GM12878 (cell line): ENCODE results near the gene CTCFL. TPM values are rescaled to one million over a fixed set of nuclear protein-coding genes. Genes with fewer than 3 reads are reported as not detected.

Experiments
- ATAC-seq: fragments of 200-7000 bp; cut with Tn5 transposase; 3 replicates; pipeline ENCODE4 v1.9.1; 2020; ENCODE audit warnings: mild to moderate bottlenecking, moderate library complexity
- BruUV-seq: library from RNA; stranded (reverse); fragments of 400-500 nt; replicated peaks from 2 replicates; lab custom pipeline; 2021; lab: Mats Ljungman, UMichigan
- CTCF ChIA-PET: fragments of 300-600 bp; sonication (Branson Sonifier 250); formaldehyde crosslinking; extraction: SDS; loops from one replicate; lab custom pipeline; 2021; ENCODE audit warnings: inconsistent platforms; lab: Yijun Ruan, JAX
- POLR2A ChIA-PET: fragments of 350-600 bp; formaldehyde crosslinking; extraction: SDS; loops from one replicate; lab custom pipeline; 2021; ENCODE audit warnings: inconsistent platforms; lab: Charles Lee
- RAD21 ChIA-PET: fragments of 300-600 bp; sonication (Branson Sonifier 250); formaldehyde crosslinking; loops from one replicate; lab custom pipeline; 2023; ENCODE audit warnings: antibody characterized with exemption; ENCODE audit not compliant: unreplicated experiment; lab: Charles Lee
- SMC1A ChIA-PET: fragments of 300-600 bp; sonication (Branson Sonifier 250); formaldehyde crosslinking; loops from one replicate; lab custom pipeline; 2023; ENCODE audit not compliant: unreplicated experiment, uncharacterized antibody; lab: Charles Lee
- DNase-seq: peaks from one replicate; pipeline ENCODE4 v3.0.0-alpha.2; 2011; ENCODE audit warnings: low read depth, low spot score
- FAIRE-seq: peaks from 3 replicates; lab custom pipeline; 2011; peaks lifted over from hg19 to GRCh38; lab: Jason Lieb, UNC
- H2AFZ ChIP-seq: 2 replicates; pipeline ENCODE4 v1.6.0; 2011; ENCODE audit warnings: low read depth, low read length, control low read depth; ENCODE audit not compliant: control insufficient read depth
- H3K27ac ChIP-seq: 2 replicates; pipeline ENCODE4 v1.5.1; 2011; ENCODE audit warnings: control low read depth; ENCODE audit not compliant: control insufficient read depth, insufficient read depth
- H3K27me3 ChIP-seq, 2 experiments: replicated peaks in 1 of 2; 2 replicates each; pipeline versions ENCODE4 v1.6.0 to v1.6.1; 2011; ENCODE audit warnings: low read length in 1 of 2; ENCODE audit not compliant: control insufficient read depth in 2 of 2, insufficient read depth in 2 of 2
- H3K36me3 ChIP-seq, 2 experiments: 2 replicates each; pipeline ENCODE4 v1.5.1; 2011; ENCODE audit warnings: low read length in 1 of 2; ENCODE audit not compliant: control insufficient read depth in 2 of 2, insufficient read depth in 2 of 2
- H3K4me1 ChIP-seq: 2 replicates; pipeline ENCODE4 v1.6.1; 2011; ENCODE audit warnings: mild to moderate bottlenecking, low read length, moderate library complexity, mixed read lengths; ENCODE audit not compliant: control insufficient read depth, insufficient read depth
- H3K4me2 ChIP-seq: 2 replicates; pipeline ENCODE4 v1.6.0; 2011; ENCODE audit warnings: control low read depth; ENCODE audit not compliant: control insufficient read depth, insufficient read depth
- H3K4me3 ChIP-seq: fragments of 200-600 bp; sonication (generic); 2 replicates; pipeline ENCODE4 v1.5.1; 2016
- H3K79me2 ChIP-seq: 2 replicates; pipeline ENCODE4 v1.6.0; 2011; ENCODE audit warnings: low read length; ENCODE audit not compliant: control insufficient read depth, insufficient read depth
- H3K9ac ChIP-seq: 2 replicates; pipeline ENCODE4 v1.8.0; 2011; ENCODE audit warnings: low read length, control low read depth, mixed read lengths; ENCODE audit not compliant: control insufficient read depth, insufficient read depth
- H3K9me3 ChIP-seq: replicated peaks from 3 replicates; pipeline ENCODE4 v1.5.1; 2011; ENCODE audit warnings: mild to moderate bottlenecking, low read length; ENCODE audit not compliant: control insufficient read depth, insufficient read depth
- H4K20me1 ChIP-seq: 2 replicates; pipeline ENCODE4 v1.6.0; 2011; ENCODE audit not compliant: control insufficient read depth, insufficient read depth
- BACH1 ChIP-seq: fragments of 450-650 bp; IDR thresholded peaks from 2 replicates; pipeline ENCODE4 v1.6.1; 2017; ENCODE audit warnings: mild to moderate bottlenecking, borderline replicate concordance
- BCL11A ChIP-seq: IDR thresholded peaks from 2 replicates; pipeline ENCODE4 v1.6.1; 2011; ENCODE audit warnings: low read depth, low read length
- EP300 ChIP-seq, 2 experiments: fragments of 150-350 bp in 1 of 2; IDR thresholded peaks; 2 replicates each; pipeline ENCODE4 v1.6.1; 2011 to 2012; ENCODE audit warnings: low read depth in 2 of 2, low read length in 2 of 2, borderline replicate concordance in 1 of 2, improper control_type of control experiment in 1 of 2, inconsistent platforms in 1 of 2; ENCODE audit not compliant: control insufficient read depth in 1 of 2
- IKZF2 ChIP-seq, 2 experiments: fragments of 450-650 bp; IDR thresholded peaks; 2 replicates each; pipeline ENCODE4 v1.6.1; 2017; ENCODE audit warnings: mild to moderate bottlenecking in 2 of 2, moderate library complexity in 2 of 2
- JUNB ChIP-seq: IDR thresholded peaks from 2 replicates; pipeline ENCODE4 v1.6.1; 2016; ENCODE audit warnings: antibody characterized with exemption, mild to moderate bottlenecking
- KDM1A ChIP-seq: fragments of 200-600 bp; sonication (generic); IDR thresholded peaks from 2 replicates; pipeline ENCODE4 v1.6.1; 2016; ENCODE audit warnings: borderline replicate concordance
- NFXL1 ChIP-seq: fragments of 450-650 bp; IDR thresholded peaks from 2 replicates; pipeline ENCODE4 v1.6.1; 2017; ENCODE audit warnings: antibody characterized with exemption, mild to moderate bottlenecking, borderline replicate concordance
- POLR2AphosphoS2 ChIP-seq: IDR thresholded peaks from 2 replicates; pipeline ENCODE4 v1.6.1; 2011; ENCODE audit warnings: low read depth, mild to moderate bottlenecking, low read length, improper control_type of control experiment, moderate library complexity
- POU2F2 ChIP-seq: IDR thresholded peaks from 3 replicates; pipeline ENCODE4 v1.6.1; 2011; ENCODE audit warnings: low read depth, mild to moderate bottlenecking, low read length, borderline replicate concordance
- SUPT20H ChIP-seq: IDR thresholded peaks from 2 replicates; pipeline ENCODE4 v1.6.1; 2011; ENCODE audit warnings: low read depth, mild to moderate bottlenecking, low read length, moderate library complexity, borderline replicate concordance; ENCODE audit not compliant: control insufficient read depth
- TBL1XR1 ChIP-seq: IDR thresholded peaks from 2 replicates; pipeline ENCODE4 v1.6.1; 2012; ENCODE audit warnings: low read depth, low read length, improper control_type of control experiment
- WGBS: methylation state at CpG from one replicate; pipeline ENCODE4 v1.1.6; 2016; ENCODE audit warnings: low lambda C conversion rate; ENCODE audit not compliant: insufficient replicate concordance, insufficient coverage; ENCODE audit errors: missing lambda C conversion rate; 5-methylcytosine and 5-hydroxymethylcytosine counted together
- in situ Hi-C: fragments of 300-500 bp; cut with MboI; formaldehyde crosslinking; loops from 9 replicates; pipeline ENCODE4 v1.14.3; 2018; ENCODE audit warnings: mixed read lengths
- intact Hi-C: fragments of 100-400 bp; cut with micrococcal nuclease; formaldehyde crosslinking; loops from one replicate; pipeline ENCODE4 v1.14.2; 2022; ENCODE audit not compliant: unreplicated experiment
- polyA plus RNA-seq, 11 experiments: library from polyadenylated mRNA; depleted of rRNA in 4 of 11; unstranded in 6 of 11; stranded (reverse) in 5 of 11; fragments of >200 nt; fragmentation: Nextera tagmentation in 4 of 11; fragmentation: Illumina TruSeq in 1 of 11; extraction: Ambion mirVana in 4 of 11; extraction: Trizol in 1 of 11; gene quantifications; 1 replicate in 1 of 11; 2 replicates in 10 of 11; pipeline versions ENCODE4 v1.2.1 to v1.2.3, GENCODE V29; 2011 to 2016; ENCODE audit warnings: inconsistent platforms in 2 of 11, missing spikeins in 2 of 11, low read depth in 1 of 11
- total RNA-seq, 4 experiments: library from RNA; depleted of rRNA in 3 of 4; stranded (reverse); fragments of >200 nt in 3 of 4; fragmentation: Illumina TruSeq in 1 of 4; extraction: Trizol in 1 of 4; gene quantifications; 2 replicates each; pipeline versions ENCODE4 v1.2.1 to v1.2.3, GENCODE V29; 2013 to 2021
- TF ChIP-seq, protein P1 (sequence below): fragments of 450-650 bp; conservative IDR thresholded peaks from 2 replicates; pipeline ENCODE4 v1.6.1; 2017; ENCODE audit warnings: mild to moderate bottlenecking, moderate library complexity
- TF ChIP-seq, protein P2 (sequence below): IDR thresholded peaks from 2 replicates; pipeline ENCODE4 v1.6.1; 2012; ENCODE audit warnings: mild to moderate bottlenecking, low read depth, low read length
- TF ChIP-seq, protein P3 (sequence below): fragments of 450-650 bp; IDR thresholded peaks from 2 replicates; pipeline ENCODE4 v1.6.1; 2016; ENCODE audit warnings: mild to moderate bottlenecking

Gene CTCFL
- total and polyA plus RNA-seq, 10 of the 15 experiments (the other 5 are each of a cell fraction or from before 2014, with no cell fraction given), result 0.06 to 0.20 (median 0.11) TPM; not detected in 4

DNA sequence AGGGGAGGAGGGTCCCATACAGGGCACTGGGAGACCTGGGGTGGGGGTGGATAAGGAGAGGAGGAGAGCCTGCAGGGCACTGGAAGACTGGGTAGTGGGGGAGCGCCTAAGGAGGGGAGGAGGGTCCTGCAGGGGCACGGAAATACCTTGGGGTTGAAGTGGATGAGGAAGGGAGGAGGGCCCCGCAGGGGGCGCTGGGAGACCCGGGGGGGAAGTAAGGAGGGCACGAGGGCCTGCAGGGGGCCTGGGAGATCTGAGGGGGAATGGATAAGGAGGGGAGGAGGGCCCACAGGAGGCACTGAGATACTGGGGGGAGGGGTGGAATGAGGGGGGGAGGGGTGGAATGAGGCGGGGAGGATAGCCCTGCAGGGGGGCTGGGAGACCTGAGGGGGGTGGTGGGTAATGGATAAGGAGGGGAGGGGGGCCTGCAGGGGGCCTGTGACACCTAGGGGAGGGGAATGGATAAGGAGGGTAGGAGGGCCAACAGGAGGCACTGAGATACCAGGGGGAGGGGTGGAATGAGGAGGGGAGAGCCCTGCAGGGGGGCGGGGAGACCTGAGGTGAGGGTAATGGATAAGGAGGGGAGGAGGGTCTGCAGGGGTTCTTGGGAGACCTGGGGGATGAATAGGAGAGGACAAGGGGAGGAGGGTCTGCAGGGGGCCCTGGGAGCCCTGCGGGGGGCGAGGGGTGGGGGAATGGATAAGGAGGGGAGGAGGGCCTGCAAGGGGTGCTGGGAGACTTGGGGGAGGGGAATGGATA is 567 bp upstream of the CTCFL start:
- POLR2A ChIA-PET, result no interaction called here
- no peak overlapping the region for H3K4me2 ChIP-seq
- H3K9me3 ChIP-seq, result no peaks in the 10 kb centered on the region; the same call in 2 of the 3 replicates
- H3K9ac ChIP-seq, result no peak overlapping the region
- intact Hi-C loops, result no loop called here
- DNase-seq, result no peak
- FAIRE-seq, result no peak
- H3K4me3 ChIP-seq, result no peak overlapping the region
- ATAC-seq, result no peak
- RAD21 ChIA-PET, result no interaction called here
- H4K20me1 ChIP-seq, result no peaks in the 10 kb centered on the region
- no peaks in the 10 kb centered on the region for H3K27me3 ChIP-seq
- SMC1A ChIA-PET, result no interaction called here
- peaks cover 3% of the 10 kb centered on the region; the same call in 1 of the 2 replicates for H3K4me1 ChIP-seq
- H2AFZ ChIP-seq, result no peak overlapping the region
- H3K36me3 ChIP-seq, result no peaks in the 10 kb centered on the region
- in situ Hi-C loops, result no loop called here
- BruUV-seq, result no TSS peak
- no CpG with 5 or more reads among the region's 10 CpGs for WGBS
- CTCF ChIA-PET, result no interaction called here
- H3K79me2 ChIP-seq, result no peaks in the 10 kb centered on the region
- no peak overlapping the region for H3K27ac ChIP-seq
- TF ChIP-seq, protein P1, sequence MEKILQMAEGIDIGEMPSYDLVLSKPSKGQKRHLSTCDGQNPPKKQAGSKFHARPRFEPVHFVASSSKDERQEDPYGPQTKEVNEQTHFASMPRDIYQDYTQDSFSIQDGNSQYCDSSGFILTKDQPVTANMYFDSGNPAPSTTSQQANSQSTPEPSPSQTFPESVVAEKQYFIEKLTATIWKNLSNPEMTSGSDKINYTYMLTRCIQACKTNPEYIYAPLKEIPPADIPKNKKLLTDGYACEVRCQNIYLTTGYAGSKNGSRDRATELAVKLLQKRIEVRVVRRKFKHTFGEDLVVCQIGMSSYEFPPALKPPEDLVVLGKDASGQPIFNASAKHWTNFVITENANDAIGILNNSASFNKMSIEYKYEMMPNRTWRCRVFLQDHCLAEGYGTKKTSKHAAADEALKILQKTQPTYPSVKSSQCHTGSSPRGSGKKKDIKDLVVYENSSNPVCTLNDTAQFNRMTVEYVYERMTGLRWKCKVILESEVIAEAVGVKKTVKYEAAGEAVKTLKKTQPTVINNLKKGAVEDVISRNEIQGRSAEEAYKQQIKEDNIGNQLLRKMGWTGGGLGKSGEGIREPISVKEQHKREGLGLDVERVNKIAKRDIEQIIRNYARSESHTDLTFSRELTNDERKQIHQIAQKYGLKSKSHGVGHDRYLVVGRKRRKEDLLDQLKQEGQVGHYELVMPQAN, result no peak
- TF ChIP-seq, protein P2, sequence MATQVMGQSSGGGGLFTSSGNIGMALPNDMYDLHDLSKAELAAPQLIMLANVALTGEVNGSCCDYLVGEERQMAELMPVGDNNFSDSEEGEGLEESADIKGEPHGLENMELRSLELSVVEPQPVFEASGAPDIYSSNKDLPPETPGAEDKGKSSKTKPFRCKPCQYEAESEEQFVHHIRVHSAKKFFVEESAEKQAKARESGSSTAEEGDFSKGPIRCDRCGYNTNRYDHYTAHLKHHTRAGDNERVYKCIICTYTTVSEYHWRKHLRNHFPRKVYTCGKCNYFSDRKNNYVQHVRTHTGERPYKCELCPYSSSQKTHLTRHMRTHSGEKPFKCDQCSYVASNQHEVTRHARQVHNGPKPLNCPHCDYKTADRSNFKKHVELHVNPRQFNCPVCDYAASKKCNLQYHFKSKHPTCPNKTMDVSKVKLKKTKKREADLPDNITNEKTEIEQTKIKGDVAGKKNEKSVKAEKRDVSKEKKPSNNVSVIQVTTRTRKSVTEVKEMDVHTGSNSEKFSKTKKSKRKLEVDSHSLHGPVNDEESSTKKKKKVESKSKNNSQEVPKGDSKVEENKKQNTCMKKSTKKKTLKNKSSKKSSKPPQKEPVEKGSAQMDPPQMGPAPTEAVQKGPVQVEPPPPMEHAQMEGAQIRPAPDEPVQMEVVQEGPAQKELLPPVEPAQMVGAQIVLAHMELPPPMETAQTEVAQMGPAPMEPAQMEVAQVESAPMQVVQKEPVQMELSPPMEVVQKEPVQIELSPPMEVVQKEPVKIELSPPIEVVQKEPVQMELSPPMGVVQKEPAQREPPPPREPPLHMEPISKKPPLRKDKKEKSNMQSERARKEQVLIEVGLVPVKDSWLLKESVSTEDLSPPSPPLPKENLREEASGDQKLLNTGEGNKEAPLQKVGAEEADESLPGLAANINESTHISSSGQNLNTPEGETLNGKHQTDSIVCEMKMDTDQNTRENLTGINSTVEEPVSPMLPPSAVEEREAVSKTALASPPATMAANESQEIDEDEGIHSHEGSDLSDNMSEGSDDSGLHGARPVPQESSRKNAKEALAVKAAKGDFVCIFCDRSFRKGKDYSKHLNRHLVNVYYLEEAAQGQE, result no peak
- TF ChIP-seq KDM1A, result no peak
- TF ChIP-seq BCL11A, result no peak
- TF ChIP-seq, protein P3, sequence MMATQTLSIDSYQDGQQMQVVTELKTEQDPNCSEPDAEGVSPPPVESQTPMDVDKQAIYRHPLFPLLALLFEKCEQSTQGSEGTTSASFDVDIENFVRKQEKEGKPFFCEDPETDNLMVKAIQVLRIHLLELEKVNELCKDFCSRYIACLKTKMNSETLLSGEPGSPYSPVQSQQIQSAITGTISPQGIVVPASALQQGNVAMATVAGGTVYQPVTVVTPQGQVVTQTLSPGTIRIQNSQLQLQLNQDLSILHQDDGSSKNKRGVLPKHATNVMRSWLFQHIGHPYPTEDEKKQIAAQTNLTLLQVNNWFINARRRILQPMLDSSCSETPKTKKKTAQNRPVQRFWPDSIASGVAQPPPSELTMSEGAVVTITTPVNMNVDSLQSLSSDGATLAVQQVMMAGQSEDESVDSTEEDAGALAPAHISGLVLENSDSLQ, result no peak
- TF ChIP-seq JUNB, result no peak
- no peak for TF ChIP-seq NFXL1
- no peak for TF ChIP-seq POLR2AphosphoS2
- TF ChIP-seq EP300 (IDR thresholded peaks at IDR 0.05; ENCODE audit: borderline replicate concordance in 1 of 2, control insufficient read depth in 1 of 2, low read depth in 2 of 2, low read length in 2 of 2), result no peak
- no peak for TF ChIP-seq POU2F2
- TF ChIP-seq TBL1XR1, result no peak
- TF ChIP-seq SUPT20H, result no peak
- TF ChIP-seq BACH1, result no peak
- TF ChIP-seq IKZF2 (IDR thresholded peaks at IDR 0.05), result no peak
- TF ChIP-seq, all 136 proteins: peak for 0
